COLO668 (cell line): ENCODE measurements around the gene ANKRD20A1.
"Not testable (repeated sequence)": the region's sequence is repeated elsewhere in the genome, so short reads cannot be mapped to it uniquely, and the experiment has no call there.

ENCODE experiments used
- DNase-seq: peaks from one replicate; lab custom pipeline; 2025; ENCODE audit not compliant: unreplicated experiment; lab: John Stamatoyannopoulos, UW

ANKRD20A1 gene

GRCh38 chr9:67858871-67859270 lies at the start of gene ANKRD20A1:
Gene ANKRD20A1 (plus strand): TSS chr9:67858931. CDS start chr9:67859427, 496 bp downstream.
- not testable (repeated sequence) for DNase-seq

GRCh38 chr9:67832088-67832487 lies 26.6 kb upstream of the ANKRD20A1 start:
- not testable (repeated sequence) for DNase-seq
